Putamen (tissue), 1 donor: Measurements from ENCODE around the gene ATXN10.
"Not testable (repeated sequence)": the region's sequence is repeated elsewhere in the genome, so short reads cannot be mapped to it uniquely, and the experiment has no call there.

Experiments used
- DNase-seq: peaks from one replicate; pipeline ENCODE4 v3.0.0-alpha.2; 2016; ENCODE audit warnings: low spot score

ATXN10 gene

GRCh38 chr22:45678961-45679912 is 7.6 kb downstream of the ATXN10 start:
- DNase-seq, result no peak

- no peak for DNase-seq
Measured at GRCh38 chr22:45680932-45681700, 9.5 kb downstream of the ATXN10 start.

- no peak for DNase-seq
Measured at GRCh38 chr22:45682064-45682463, 10.4 kb downstream of the ATXN10 start.

- DNase-seq, result not testable (repeated sequence)
Measured at GRCh38 chr22:45682773-45683172, 11.1 kb downstream of the ATXN10 start.

- DNase-seq, result no peak
Measured at GRCh38 chr22:45683248-45683647, 11.6 kb downstream of the ATXN10 start.

- no peak for DNase-seq
Measured at GRCh38 chr22:45683680-45684079, 12.0 kb downstream of the ATXN10 start.

GRCh38 chr22:45684169-45684568 is 12.5 kb downstream of the ATXN10 start:
- DNase-seq, result no peak

GRCh38 chr22:45684752-45685574 is 13.3 kb downstream of the ATXN10 start:
- DNase-seq, result no peak

GRCh38 chr22:45686004-45686403 is 14.4 kb downstream of the ATXN10 start:
- DNase-seq, result no peak

GRCh38 chr22:45686836-45687235 is 15.2 kb downstream of the ATXN10 start:
- DNase-seq, result no peak

- no peak for DNase-seq
Measured at GRCh38 chr22:45688600-45689080, 17.0 kb downstream of the ATXN10 start.

- DNase-seq, result no peak
Measured at GRCh38 chr22:45689211-45689610, 17.6 kb downstream of the ATXN10 start.

GRCh38 chr22:45690008-45690407 is 18.4 kb downstream of the ATXN10 start:
- DNase-seq, result no peak

GRCh38 chr22:45692549-45692948 is 20.9 kb downstream of the ATXN10 start:
- DNase-seq, result no peak

- DNase-seq, result no peak
Measured at GRCh38 chr22:45693835-45694234, 22.2 kb downstream of the ATXN10 start.

GRCh38 chr22:45696227-45696626 is 24.6 kb downstream of the ATXN10 start:
- peak; percentile 39 for DNase-seq

GRCh38 chr22:45698094-45698493 is 26.5 kb downstream of the ATXN10 start:
- no peak for DNase-seq

- DNase-seq, result no peak
Measured at GRCh38 chr22:45702981-45703380, 31.3 kb downstream of the ATXN10 start.

- DNase-seq, result no peak
Measured at GRCh38 chr22:45703758-45704157, 32.1 kb downstream of the ATXN10 start.

- no peak for DNase-seq
Measured at GRCh38 chr22:45704648-45705047, 33.0 kb downstream of the ATXN10 start.

- no peak for DNase-seq
Measured at GRCh38 chr22:45707605-45708004, 36.0 kb downstream of the ATXN10 start.

GRCh38 chr22:45708145-45708544 is 36.5 kb downstream of the ATXN10 start:
- no peak for DNase-seq
